ENCODE measurements around the gene TMEM134.

Gene TMEM134

GRCh38 chr11:67501854-67502253 lies 32.8 kb upstream of the TMEM134 start:
- H3K4me2 ChIP-seq (ENCODE audit: low read length): no peak overlapping the region
- no peak for TF ChIP-seq EZH2phosphoT487 (IDR thresholded peaks at IDR 0.05; ENCODE audit: low read depth)
- TF ChIP-seq, protein P1, sequence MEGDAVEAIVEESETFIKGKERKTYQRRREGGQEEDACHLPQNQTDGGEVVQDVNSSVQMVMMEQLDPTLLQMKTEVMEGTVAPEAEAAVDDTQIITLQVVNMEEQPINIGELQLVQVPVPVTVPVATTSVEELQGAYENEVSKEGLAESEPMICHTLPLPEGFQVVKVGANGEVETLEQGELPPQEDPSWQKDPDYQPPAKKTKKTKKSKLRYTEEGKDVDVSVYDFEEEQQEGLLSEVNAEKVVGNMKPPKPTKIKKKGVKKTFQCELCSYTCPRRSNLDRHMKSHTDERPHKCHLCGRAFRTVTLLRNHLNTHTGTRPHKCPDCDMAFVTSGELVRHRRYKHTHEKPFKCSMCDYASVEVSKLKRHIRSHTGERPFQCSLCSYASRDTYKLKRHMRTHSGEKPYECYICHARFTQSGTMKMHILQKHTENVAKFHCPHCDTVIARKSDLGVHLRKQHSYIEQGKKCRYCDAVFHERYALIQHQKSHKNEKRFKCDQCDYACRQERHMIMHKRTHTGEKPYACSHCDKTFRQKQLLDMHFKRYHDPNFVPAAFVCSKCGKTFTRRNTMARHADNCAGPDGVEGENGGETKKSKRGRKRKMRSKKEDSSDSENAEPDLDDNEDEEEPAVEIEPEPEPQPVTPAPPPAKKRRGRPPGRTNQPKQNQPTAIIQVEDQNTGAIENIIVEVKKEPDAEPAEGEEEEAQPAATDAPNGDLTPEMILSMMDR (IDR thresholded peaks at IDR 0.05; ENCODE audit: low read depth, low read length): no peak
- H3K9me3 ChIP-seq (ENCODE audit: insufficient read depth, low read length): no peaks in the 10 kb centered on the region
- H2AFZ ChIP-seq (ENCODE audit: low read depth, low read length): no peak overlapping the region
- peaks cover 22% of the 10 kb centered on the region for H3K4me1 ChIP-seq (ENCODE audit: low read length)
- H3K79me2 ChIP-seq (ENCODE audit: low read length): peaks cover 21% of the 10 kb centered on the region
- H3K9ac ChIP-seq (ENCODE audit: low read length): no peak overlapping the region
- H3K4me3 ChIP-seq (ENCODE audit: low read length): no peak overlapping the region
- H3K36me3 ChIP-seq (replicated peaks; ENCODE audit: low read depth, low read length): peaks cover 51% of the 10 kb centered on the region
- no peak overlapping the region for H3K27ac ChIP-seq (ENCODE audit: low read length)
- no peaks in the 10 kb centered on the region for H3K27me3 ChIP-seq (ENCODE audit: low read depth, low read length)
- H4K20me1 ChIP-seq (ENCODE audit: insufficient read depth, low read length): peaks cover 26% of the 10 kb centered on the region

DNA sequence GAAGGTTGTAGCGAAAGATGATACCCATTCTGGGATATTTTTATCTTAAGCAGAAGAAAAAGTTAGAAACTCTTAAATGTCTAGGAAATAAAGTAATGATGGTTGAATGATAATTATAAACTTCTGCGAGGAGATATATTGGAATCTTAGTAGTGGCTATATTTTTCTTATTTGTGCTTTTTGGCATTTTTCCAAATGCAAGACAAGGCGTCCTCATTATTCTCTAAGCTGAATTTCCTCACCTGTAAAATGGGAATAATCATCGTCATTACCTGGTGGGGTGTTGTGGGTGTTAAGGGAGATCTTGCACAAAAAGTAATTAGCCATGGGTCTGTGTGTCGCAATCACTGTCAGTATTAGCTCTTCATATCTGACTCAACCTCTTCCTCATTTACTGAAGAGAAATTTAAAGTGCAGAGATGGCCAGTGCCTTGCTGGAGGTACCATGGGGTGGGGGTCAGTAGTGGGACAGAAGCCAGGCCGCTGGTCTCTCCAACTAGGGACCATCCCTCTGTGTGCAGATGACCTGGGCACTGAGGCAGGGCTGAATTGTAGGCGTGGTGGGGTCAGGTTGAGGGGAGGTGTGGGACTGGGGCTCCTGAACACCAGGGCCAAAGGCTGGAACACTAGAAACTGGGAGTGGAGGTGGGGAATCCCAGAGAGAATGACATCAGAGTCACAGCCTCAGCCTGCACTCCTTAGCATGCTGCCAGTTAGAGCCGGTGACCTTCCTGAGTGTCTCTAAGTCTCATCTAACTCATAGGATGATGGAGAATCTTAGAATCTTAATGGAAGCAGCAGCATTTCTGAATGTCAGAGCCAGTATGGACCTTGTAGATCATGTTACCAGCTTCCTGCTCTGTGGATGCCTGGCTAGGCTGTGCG lies 32.0 kb upstream of the TMEM134 start:
- Histone ChIP-seq H3K79me2 (ENCODE audit: low read length) (peaks cover 16% of the 10 kb centered on the region), H2AFZ (ENCODE audit: low read depth, low read length) (no peak overlapping the region), H3K4me1 (ENCODE audit: low read length) (peaks cover 14% of the 10 kb centered on the region), H3K4me3 (ENCODE audit: low read length) (no peak overlapping the region), H4K20me1 (ENCODE audit: insufficient read depth, low read length) (peaks cover 26% of the 10 kb centered on the region), H3K9me3 (ENCODE audit: insufficient read depth, low read length) (no peaks in the 10 kb centered on the region), H3K4me2 (ENCODE audit: low read length) (no peak overlapping the region), H3K27ac (ENCODE audit: low read length) (no peak overlapping the region), H3K36me3 (replicated peaks; ENCODE audit: low read depth, low read length) (peaks cover 51% of the 10 kb centered on the region), H3K9ac (ENCODE audit: low read length) (no peak overlapping the region), H3K27me3 (ENCODE audit: low read depth, low read length) (no peaks in the 10 kb centered on the region)
- no peak for TF ChIP-seq EZH2phosphoT487 (IDR thresholded peaks at IDR 0.05; ENCODE audit: low read depth)
- TF ChIP-seq, protein P1 (IDR thresholded peaks at IDR 0.05; ENCODE audit: low read depth, low read length): no peak

DNA sequence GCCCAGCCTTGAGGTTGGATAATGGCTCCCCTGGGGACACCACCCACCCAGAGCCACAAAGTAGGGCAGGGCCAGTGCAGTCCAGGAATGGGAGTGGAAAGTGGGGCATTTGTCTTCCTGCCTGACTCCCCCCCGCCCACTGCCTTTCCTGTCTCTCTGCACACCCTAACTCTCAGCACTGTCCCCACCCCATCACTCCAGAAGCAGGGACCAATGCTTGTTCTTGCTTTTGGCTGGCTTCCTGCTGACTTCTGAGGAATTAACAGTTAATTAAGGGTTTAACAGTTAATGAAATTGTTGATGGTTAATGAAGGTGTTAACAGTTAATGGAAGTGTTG lies 31.4 kb upstream of the TMEM134 start:
- H3K27ac ChIP-seq (ENCODE audit: low read length): no peak overlapping the region
- no peak overlapping the region for H3K4me2 ChIP-seq (ENCODE audit: low read length)
- no peak for TF ChIP-seq EZH2phosphoT487 (IDR thresholded peaks at IDR 0.05; ENCODE audit: low read depth)
- TF ChIP-seq, protein P1 (IDR thresholded peaks at IDR 0.05; ENCODE audit: low read depth, low read length): no peak
- no peak overlapping the region for H2AFZ ChIP-seq (ENCODE audit: low read depth, low read length)
- H3K9ac ChIP-seq (ENCODE audit: low read length): no peak overlapping the region
- H3K27me3 ChIP-seq (ENCODE audit: low read depth, low read length): no peaks in the 10 kb centered on the region
- H3K9me3 ChIP-seq (ENCODE audit: insufficient read depth, low read length): no peaks in the 10 kb centered on the region
- H3K4me3 ChIP-seq (ENCODE audit: low read length): no peak overlapping the region
- peaks cover 8% of the 10 kb centered on the region for H3K4me1 ChIP-seq (ENCODE audit: low read length)
- peaks cover 26% of the 10 kb centered on the region for H4K20me1 ChIP-seq (ENCODE audit: insufficient read depth, low read length)
- peaks cover 56% of the 10 kb centered on the region for H3K36me3 ChIP-seq (replicated peaks; ENCODE audit: low read depth, low read length)
- peaks cover 16% of the 10 kb centered on the region for H3K79me2 ChIP-seq (ENCODE audit: low read length)

- no peaks in the 10 kb centered on the region for H3K27me3 ChIP-seq (ENCODE audit: low read depth, low read length)
- TF ChIP-seq, protein P1 (IDR thresholded peaks at IDR 0.05; ENCODE audit: low read depth, low read length): no peak
- no peaks in the 10 kb centered on the region for H3K9me3 ChIP-seq (ENCODE audit: insufficient read depth, low read length)
- H3K27ac ChIP-seq (ENCODE audit: low read length): no peak overlapping the region
- H2AFZ ChIP-seq (ENCODE audit: low read depth, low read length): no peak overlapping the region
- peaks cover 61% of the 10 kb centered on the region for H3K36me3 ChIP-seq (replicated peaks; ENCODE audit: low read depth, low read length)
- H4K20me1 ChIP-seq (ENCODE audit: insufficient read depth, low read length): peaks cover 26% of the 10 kb centered on the region
- H3K4me2 ChIP-seq (ENCODE audit: low read length): no peak overlapping the region
- peaks cover 16% of the 10 kb centered on the region for H3K79me2 ChIP-seq (ENCODE audit: low read length)
- H3K4me3 ChIP-seq (ENCODE audit: low read length): no peak overlapping the region
- H3K9ac ChIP-seq (ENCODE audit: low read length): no peak overlapping the region
- peaks cover 6% of the 10 kb centered on the region; the same call in 1 of the 2 replicates for H3K4me1 ChIP-seq (ENCODE audit: low read length)
These were observed 30.9 kb upstream of the TMEM134 start for GRCh38 chr11:67499808-67500483.
